HepG2 (cell line): ENCODE data around the gene SCARF1. TPM values are rescaled to one million over a fixed set of nuclear protein-coding genes. Genes with fewer than 3 reads are reported as not detected.

ENCODE experiments used
- ARHGAP35 ChIP-seq: sonication (generic); formaldehyde crosslinking; IDR thresholded peaks from 2 replicates; pipeline ENCODE4 v1.9.0; 2022; ENCODE audit warnings: mild to moderate bottlenecking, inconsistent platforms, moderate library complexity, missing genetic modification reagents, borderline replicate concordance
- EHMT2 ChIP-seq: fragments of 200-600 bp; sonication (generic); IDR thresholded peaks from 2 replicates; pipeline ENCODE4 v1.7.0; 2017; ENCODE audit warnings: antibody characterized with exemption, low read depth, low read length, borderline replicate concordance
- ELF1 ChIP-seq: sonication (generic); formaldehyde crosslinking; IDR thresholded peaks from 2 replicates; pipeline ENCODE4 v1.4.0; 2020; ENCODE audit warnings: missing genetic modification reagents
- GATAD2A ChIP-seq: IDR thresholded peaks from 2 replicates; pipeline ENCODE4 v1.6.1; 2016
- ISX ChIP-seq: sonication (generic); formaldehyde crosslinking; conservative IDR thresholded peaks from 2 replicates; pipeline ENCODE4 v1.5.0; 2020; ENCODE audit warnings: missing genetic modification reagents
- JUNB ChIP-seq: sonication (generic); formaldehyde crosslinking; IDR thresholded peaks from 2 replicates; pipeline ENCODE4 v1.8.0; 2022; ENCODE audit warnings: missing genetic modification reagents, mild to moderate bottlenecking, borderline replicate concordance
- KLF11 ChIP-seq: IDR thresholded peaks from 2 replicates; pipeline ENCODE4 v1.6.1; 2016; ENCODE audit warnings: missing compliant biosample characterization
- KLF16 ChIP-seq, 2 experiments: sonication (generic) in 1 of 2; formaldehyde crosslinking in 1 of 2; IDR thresholded peaks; 2 replicates each; pipeline versions ENCODE4 v1.6.1 to v1.8.0; 2016 to 2023; ENCODE audit warnings: missing genetic modification reagents in 2 of 2, missing compliant biosample characterization in 1 of 2
- NFE2L1 ChIP-seq: sonication (generic); formaldehyde crosslinking; IDR thresholded peaks from 2 replicates; pipeline ENCODE4 v1.4.0; 2020; ENCODE audit warnings: missing genetic modification reagents, mild to moderate bottlenecking, borderline replicate concordance
- RCOR2 ChIP-seq: IDR thresholded peaks from 2 replicates; pipeline ENCODE4 v1.6.1; 2016; ENCODE audit warnings: missing biosample characterization, missing genetic modification reagents
- RFXAP ChIP-seq: sonication (generic); formaldehyde crosslinking; IDR thresholded peaks from 2 replicates; pipeline ENCODE4 v1.4.0; 2020; ENCODE audit warnings: missing genetic modification reagents, borderline replicate concordance
- TSC22D2 ChIP-seq: sonication (generic); formaldehyde crosslinking; IDR thresholded peaks from 2 replicates; pipeline ENCODE4 v1.5.1; 2020; ENCODE audit warnings: missing genetic modification reagents, mild to moderate bottlenecking, borderline replicate concordance
- ZFP36L2 ChIP-seq: sonication (generic); formaldehyde crosslinking; IDR thresholded peaks from 2 replicates; pipeline ENCODE4 v1.4.0; 2020; ENCODE audit warnings: missing genetic modification reagents
- ZFP37 ChIP-seq: sonication (generic); formaldehyde crosslinking; IDR thresholded peaks from 2 replicates; pipeline ENCODE4 v1.4.0; 2020; ENCODE audit warnings: missing genetic modification reagents, borderline replicate concordance
- ZKSCAN5 ChIP-seq: sonication (generic); formaldehyde crosslinking; IDR thresholded peaks from 2 replicates; pipeline ENCODE4 v1.5.1; 2020; ENCODE audit warnings: mild to moderate bottlenecking, missing genetic modification reagents
- ZNF260 ChIP-seq: sonication (generic); formaldehyde crosslinking; IDR thresholded peaks from 2 replicates; pipeline ENCODE4 v1.4.0; 2020; ENCODE audit warnings: missing genetic modification reagents, low read depth, mild to moderate bottlenecking, borderline replicate concordance
- ZNF468 ChIP-seq: sonication (generic); formaldehyde crosslinking; IDR thresholded peaks from 2 replicates; pipeline ENCODE4 v1.8.0; 2022; ENCODE audit warnings: mild to moderate bottlenecking, moderate library complexity, missing genetic modification reagents
- ZNF496 ChIP-seq: sonication (generic); formaldehyde crosslinking; IDR thresholded peaks from 2 replicates; pipeline ENCODE4 v1.8.1; 2023; ENCODE audit warnings: mild to moderate bottlenecking, moderate library complexity, missing genetic modification reagents; ENCODE audit not compliant: insufficient replicate concordance
- ZNF773 ChIP-seq: sonication (generic); formaldehyde crosslinking; IDR thresholded peaks from 2 replicates; pipeline ENCODE4 v1.4.0; 2020; ENCODE audit warnings: missing genetic modification reagents, borderline replicate concordance
- ZNF775 ChIP-seq: sonication (generic); formaldehyde crosslinking; IDR thresholded peaks from 2 replicates; pipeline ENCODE4 v1.4.0; 2020; ENCODE audit warnings: missing genetic modification reagents, mild to moderate bottlenecking, moderate library complexity, borderline replicate concordance
- ZNF790 ChIP-seq: sonication (generic); formaldehyde crosslinking; IDR thresholded peaks from 2 replicates; pipeline ENCODE4 v1.8.0; 2022; ENCODE audit warnings: missing genetic modification reagents, mild to moderate bottlenecking, borderline replicate concordance
- polyA plus RNA-seq, 8 experiments: library from polyadenylated mRNA; depleted of rRNA in 3 of 8; stranded (reverse) in 7 of 8; unstranded in 1 of 8; fragments of >200 nt; fragmentation: Illumina TruSeq in 4 of 8; extraction: Trizol in 4 of 8; gene quantifications; 2 replicates each; pipeline versions ENCODE4 v1.2.1 to v1.2.3, GENCODE V29; 2011 to 2016; ENCODE audit warnings: low read depth in 4 of 8, missing spikeins in 1 of 8, mixed read lengths in 1 of 8; ENCODE audit not compliant: insufficient read depth in 1 of 8
- total RNA-seq, 5 experiments: library from RNA; depleted of rRNA; stranded (reverse); fragments of >200 nt; fragmentation: Illumina TruSeq; extraction: Trizol; gene quantifications; 2 replicates each; pipeline ENCODE4 v1.2.3, GENCODE V29; 2016; ENCODE audit warnings: low read depth in 1 of 5
- TF ChIP-seq, protein P1 (sequence below): sonication (generic); formaldehyde crosslinking; IDR thresholded peaks from 2 replicates; pipeline ENCODE4 v1.8.0; 2022; ENCODE audit warnings: mild to moderate bottlenecking, missing genetic modification reagents, moderate library complexity
- TF ChIP-seq, protein P2 (sequence below): sonication (generic); formaldehyde crosslinking; conservative IDR thresholded peaks from 2 replicates; pipeline ENCODE4 v1.5.0; 2020; ENCODE audit warnings: missing genetic modification reagents
- TF ChIP-seq, protein P3 (sequence below): sonication (generic); formaldehyde crosslinking; IDR thresholded peaks from 2 replicates; pipeline ENCODE4 v1.5.0; 2020; ENCODE audit warnings: mild to moderate bottlenecking, missing genetic modification reagents, moderate library complexity
- TF ChIP-seq, protein P4 (sequence below): IDR thresholded peaks from 2 replicates; pipeline ENCODE4 v1.6.1; 2012; ENCODE audit warnings: inconsistent platforms

Gene SCARF1
- total and polyA plus RNA-seq, 2 of the 13 experiments (the other 11 are each of a cell fraction or from before 2014, with no cell fraction given): 0.24 to 0.71 TPM

GRCh38 chr17:1648963-1649843 lies 3.7 kb upstream of the SCARF1 start (continued):
- TF ChIP-seq, protein P1, sequence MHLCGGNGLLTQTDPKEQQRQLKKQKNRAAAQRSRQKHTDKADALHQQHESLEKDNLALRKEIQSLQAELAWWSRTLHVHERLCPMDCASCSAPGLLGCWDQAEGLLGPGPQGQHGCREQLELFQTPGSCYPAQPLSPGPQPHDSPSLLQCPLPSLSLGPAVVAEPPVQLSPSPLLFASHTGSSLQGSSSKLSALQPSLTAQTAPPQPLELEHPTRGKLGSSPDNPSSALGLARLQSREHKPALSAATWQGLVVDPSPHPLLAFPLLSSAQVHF (CRISPR knock-in tag): 0 out of 2 replicates have a peak, but pooled peaks have one; percentile 28
- TF ChIP-seq ZKSCAN5 (CRISPR knock-in tag) (no peak), RFXAP (CRISPR knock-in tag) (no peak), TSC22D2 (CRISPR knock-in tag) (no peak), ARHGAP35 (no peak), ZNF468 (CRISPR knock-in tag) (no peak; the same call in none of the 2 replicates), ZNF260 (CRISPR knock-in tag) (no peak), ZFP37 (CRISPR knock-in tag) (no peak), ZNF496 (CRISPR knock-in tag) (no peak), ZNF790 (peak; percentile 89), KLF11 (CRISPR knock-in tag) (no peak), GATAD2A (CRISPR knock-in tag) (peak; percentile 45), ZNF775 (CRISPR knock-in tag) (no peak), NFE2L1 (CRISPR knock-in tag) (no peak), JUNB (no peak), KLF16 (CRISPR knock-in tag; IDR thresholded peaks at IDR 0.05) (peak in 1 of 2 experiments; percentile 18; a peak in 1 of 4 replicates), ELF1 (CRISPR knock-in tag) (no peak), ISX (CRISPR knock-in tag) (no peak), RCOR2 (CRISPR knock-in tag) (no peak), ZFP36L2 (CRISPR knock-in tag) (no peak), ZNF773 (CRISPR knock-in tag) (peak; percentile 64; the same call in 1 of the 2 replicates), EHMT2 (no peak)
- TF ChIP-seq, protein P2, sequence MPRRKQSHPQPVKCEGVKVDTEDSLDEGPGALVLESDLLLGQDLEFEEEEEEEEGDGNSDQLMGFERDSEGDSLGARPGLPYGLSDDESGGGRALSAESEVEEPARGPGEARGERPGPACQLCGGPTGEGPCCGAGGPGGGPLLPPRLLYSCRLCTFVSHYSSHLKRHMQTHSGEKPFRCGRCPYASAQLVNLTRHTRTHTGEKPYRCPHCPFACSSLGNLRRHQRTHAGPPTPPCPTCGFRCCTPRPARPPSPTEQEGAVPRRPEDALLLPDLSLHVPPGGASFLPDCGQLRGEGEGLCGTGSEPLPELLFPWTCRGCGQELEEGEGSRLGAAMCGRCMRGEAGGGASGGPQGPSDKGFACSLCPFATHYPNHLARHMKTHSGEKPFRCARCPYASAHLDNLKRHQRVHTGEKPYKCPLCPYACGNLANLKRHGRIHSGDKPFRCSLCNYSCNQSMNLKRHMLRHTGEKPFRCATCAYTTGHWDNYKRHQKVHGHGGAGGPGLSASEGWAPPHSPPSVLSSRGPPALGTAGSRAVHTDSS (CRISPR knock-in tag): no peak
- TF ChIP-seq, protein P3, sequence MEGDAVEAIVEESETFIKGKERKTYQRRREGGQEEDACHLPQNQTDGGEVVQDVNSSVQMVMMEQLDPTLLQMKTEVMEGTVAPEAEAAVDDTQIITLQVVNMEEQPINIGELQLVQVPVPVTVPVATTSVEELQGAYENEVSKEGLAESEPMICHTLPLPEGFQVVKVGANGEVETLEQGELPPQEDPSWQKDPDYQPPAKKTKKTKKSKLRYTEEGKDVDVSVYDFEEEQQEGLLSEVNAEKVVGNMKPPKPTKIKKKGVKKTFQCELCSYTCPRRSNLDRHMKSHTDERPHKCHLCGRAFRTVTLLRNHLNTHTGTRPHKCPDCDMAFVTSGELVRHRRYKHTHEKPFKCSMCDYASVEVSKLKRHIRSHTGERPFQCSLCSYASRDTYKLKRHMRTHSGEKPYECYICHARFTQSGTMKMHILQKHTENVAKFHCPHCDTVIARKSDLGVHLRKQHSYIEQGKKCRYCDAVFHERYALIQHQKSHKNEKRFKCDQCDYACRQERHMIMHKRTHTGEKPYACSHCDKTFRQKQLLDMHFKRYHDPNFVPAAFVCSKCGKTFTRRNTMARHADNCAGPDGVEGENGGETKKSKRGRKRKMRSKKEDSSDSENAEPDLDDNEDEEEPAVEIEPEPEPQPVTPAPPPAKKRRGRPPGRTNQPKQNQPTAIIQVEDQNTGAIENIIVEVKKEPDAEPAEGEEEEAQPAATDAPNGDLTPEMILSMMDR (CRISPR knock-in tag): peak; percentile 85
- TF ChIP-seq, protein P4, sequence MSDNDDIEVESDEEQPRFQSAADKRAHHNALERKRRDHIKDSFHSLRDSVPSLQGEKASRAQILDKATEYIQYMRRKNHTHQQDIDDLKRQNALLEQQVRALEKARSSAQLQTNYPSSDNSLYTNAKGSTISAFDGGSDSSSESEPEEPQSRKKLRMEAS: no peak; the same call in 1 of the 2 replicates
